Endothelial cell of umbilical vein (primary cell): Measurements from ENCODE around the gene CLRN3. TPM values are rescaled to one million over a fixed set of nuclear protein-coding genes. Genes with fewer than 3 reads are reported as not detected.

ENCODE experiments used
- BruUV-seq: library from RNA; stranded (reverse); fragments of 400-500 nt; replicated peaks from 2 replicates; lab custom pipeline; 2021; lab: Mats Ljungman, UMichigan
- CTCF ChIA-PET: fragments of 300-600, 350-600 bp; sonication (Branson Sonifier 250); formaldehyde crosslinking; loops from one replicate; lab custom pipeline; 2021; ENCODE audit warnings: antibody characterized with exemption, inconsistent platforms; lab: Charles Lee
- POLR2A ChIA-PET: fragments of 300-600, 350-600 bp; sonication (Branson Sonifier 250); formaldehyde crosslinking; loops from one replicate; lab custom pipeline; 2021; ENCODE audit warnings: antibody characterized with exemption, inconsistent platforms; lab: Charles Lee
- DNase-seq: peaks from one replicate; pipeline ENCODE4 v3.0.0-alpha.2; 2011; ENCODE audit warnings: low read depth, low spot score
- FAIRE-seq: peaks from 2 replicates; lab custom pipeline; 2011; peaks lifted over from hg19 to GRCh38; lab: Jason Lieb, UNC
- H2AFZ ChIP-seq: 2 replicates; pipeline ENCODE4 v1.6.0; 2012; ENCODE audit warnings: low read depth, low read length, control low read depth, inconsistent platforms
- H3K27ac ChIP-seq: 2 replicates; pipeline ENCODE4 v1.5.1; 2011; ENCODE audit warnings: low read depth, mild to moderate bottlenecking, control low read depth, low read length, moderate library complexity; ENCODE audit not compliant: insufficient read depth
- H3K27me3 ChIP-seq, 2 experiments: 2 replicates each; pipeline versions ENCODE4 v1.6.0 to v1.6.1; 2011; ENCODE audit warnings: low read length in 2 of 2, mixed read lengths in 1 of 2; ENCODE audit not compliant: control insufficient read depth in 2 of 2, insufficient read depth in 2 of 2
- H3K36me3 ChIP-seq, 2 experiments: 2 replicates in 1 of 2; 3 replicates in 1 of 2; pipeline ENCODE4 v1.5.1; 2011; ENCODE audit warnings: low read length in 2 of 2, mild to moderate bottlenecking in 1 of 2, moderate library complexity in 1 of 2; ENCODE audit not compliant: control insufficient read depth in 2 of 2, insufficient read depth in 2 of 2; ENCODE audit errors: extremely low read depth in 1 of 2
- H3K4me1 ChIP-seq: 3 replicates; pipeline ENCODE4 v1.5.1; 2011; ENCODE audit warnings: mild to moderate bottlenecking, low read length; ENCODE audit not compliant: control insufficient read depth, insufficient read depth; ENCODE audit errors: extremely low read depth
- H3K4me2 ChIP-seq: 2 replicates; pipeline ENCODE4 v1.6.1; 2011; ENCODE audit warnings: low read length, control low read depth, mixed read lengths; ENCODE audit not compliant: insufficient read depth
- H3K4me3 ChIP-seq, 3 experiments: fragments of 200-600 bp in 1 of 3; sonication (generic), shearing (Covaris generic) in 1 of 3; replicated peaks in 1 of 3; 2 replicates each; pipeline ENCODE4 v1.5.1; 2011 to 2016; ENCODE audit warnings: control low read depth in 3 of 3, low read length in 3 of 3, mild to moderate bottlenecking in 2 of 3, inconsistent platforms in 1 of 3, low read depth in 1 of 3, moderate library complexity in 1 of 3; ENCODE audit not compliant: insufficient read depth in 1 of 3
- H3K79me2 ChIP-seq: 2 replicates; pipeline ENCODE4 v1.6.0; 2012; ENCODE audit warnings: low read length, inconsistent platforms; ENCODE audit not compliant: control insufficient read depth, insufficient read depth
- H3K9ac ChIP-seq: replicated peaks from 2 replicates; pipeline ENCODE3; 2011; ENCODE audit warnings: low read length, control low read depth; ENCODE audit not compliant: insufficient read depth; ENCODE audit errors: extremely low read depth
- H3K9me1 ChIP-seq: replicated peaks from 3 replicates; pipeline ENCODE4 v1.6.0; 2011; ENCODE audit warnings: mild to moderate bottlenecking, low read length; ENCODE audit not compliant: control insufficient read depth, insufficient read depth; ENCODE audit errors: extremely low read depth
- H3K9me3 ChIP-seq: replicated peaks from 2 replicates; pipeline ENCODE4 v1.5.1; 2012; ENCODE audit warnings: low read length, inconsistent platforms; ENCODE audit not compliant: control insufficient read depth, insufficient read depth
- H4K20me1 ChIP-seq: replicated peaks from 2 replicates; pipeline ENCODE3; 2011; ENCODE audit warnings: mild to moderate bottlenecking, low read length; ENCODE audit not compliant: control insufficient read depth, insufficient read depth; ENCODE audit errors: extremely low read depth
- EZH2 ChIP-seq: IDR thresholded peaks from 2 replicates; pipeline ENCODE4 v1.6.1; 2012; ENCODE audit warnings: borderline replicate concordance, low read depth, mild to moderate bottlenecking, moderate library complexity, low read length, inconsistent platforms; ENCODE audit not compliant: severe bottlenecking
- FOS ChIP-seq: IDR thresholded peaks from 2 replicates; pipeline ENCODE4 v1.6.1; 2011; ENCODE audit warnings: mild to moderate bottlenecking, low read length, moderate library complexity, borderline replicate concordance; ENCODE audit not compliant: insufficient read depth
- GATA2 ChIP-seq: IDR thresholded peaks from 2 replicates; pipeline ENCODE4 v1.7.0; 2011; ENCODE audit warnings: low read depth, mild to moderate bottlenecking, moderate library complexity, mixed read lengths, low read length; ENCODE audit not compliant: insufficient read length, insufficient read depth
- JUN ChIP-seq: IDR thresholded peaks from 2 replicates; pipeline ENCODE4 v1.6.1; 2011; ENCODE audit warnings: borderline replicate concordance, low read depth; ENCODE audit not compliant: insufficient read length, insufficient read depth
- MYC ChIP-seq: IDR thresholded peaks from one replicate; pipeline ENCODE4 v1.6.1; 2011; ENCODE audit warnings: mild to moderate bottlenecking, low read depth, low read length
- POLR2A ChIP-seq: IDR thresholded peaks from 2 replicates; pipeline ENCODE4 v1.6.1; 2012; ENCODE audit warnings: low read depth, mild to moderate bottlenecking, control low read depth, low read length
- POLR2AphosphoS5 ChIP-seq: IDR thresholded peaks from 2 replicates; pipeline ENCODE4 v1.6.1; 2012; ENCODE audit warnings: low read depth, mild to moderate bottlenecking, control low read depth, low read length, moderate library complexity; ENCODE audit not compliant: insufficient read depth
- dilution Hi-C: fragments of 300-500 bp; cut with MboI; formaldehyde crosslinking; loops from one replicate; pipeline ENCODE4 v1.15.0; 2019; ENCODE audit warnings: low sequenced_read_pairs; ENCODE audit not compliant: extremely low pct_ligation_motif_present
- intact Hi-C: fragments of 100-400 bp; cut with micrococcal nuclease; formaldehyde crosslinking; loops from one replicate; pipeline ENCODE4 v1.10.0; 2022
- polyA plus RNA-seq, 4 experiments: library from polyadenylated mRNA; depleted of rRNA in 3 of 4; stranded (reverse) in 3 of 4; unstranded in 1 of 4; fragments of >200 nt; gene quantifications; 2 replicates each; pipeline versions ENCODE4 v1.2.1 to v1.2.3, GENCODE V29; 2011 to 2012; ENCODE audit warnings: missing spikeins in 1 of 4
- total RNA-seq: library from RNA; stranded (reverse); gene quantifications from 2 replicates; pipeline ENCODE4 v1.2.3, GENCODE V29; 2021
- TF ChIP-seq, protein P1 (sequence below), 2 donors: IDR thresholded peaks; 1 replicate in 1 of 2; 2 replicates in 1 of 2; pipeline ENCODE4 v1.5.1; 2011; ENCODE audit warnings: low read length in 2 of 2, mild to moderate bottlenecking in 2 of 2, moderate library complexity in 2 of 2, control low read depth in 1 of 2, inconsistent platforms in 1 of 2, low read depth in 1 of 2; ENCODE audit not compliant: insufficient read depth in 1 of 2; ENCODE audit errors: extremely low read depth in 1 of 2
- TF ChIP-seq, protein P2 (sequence below): IDR thresholded peaks from 2 replicates; pipeline ENCODE4 v1.6.1; 2011; ENCODE audit not compliant: insufficient read depth, insufficient read length

CLRN3 gene
- total and polyA plus RNA-seq, 2 donors (not counting 3 experiments of a cell fraction or from before 2014, with no cell fraction given), result 0.07 TPM; not detected in 1

DNA sequence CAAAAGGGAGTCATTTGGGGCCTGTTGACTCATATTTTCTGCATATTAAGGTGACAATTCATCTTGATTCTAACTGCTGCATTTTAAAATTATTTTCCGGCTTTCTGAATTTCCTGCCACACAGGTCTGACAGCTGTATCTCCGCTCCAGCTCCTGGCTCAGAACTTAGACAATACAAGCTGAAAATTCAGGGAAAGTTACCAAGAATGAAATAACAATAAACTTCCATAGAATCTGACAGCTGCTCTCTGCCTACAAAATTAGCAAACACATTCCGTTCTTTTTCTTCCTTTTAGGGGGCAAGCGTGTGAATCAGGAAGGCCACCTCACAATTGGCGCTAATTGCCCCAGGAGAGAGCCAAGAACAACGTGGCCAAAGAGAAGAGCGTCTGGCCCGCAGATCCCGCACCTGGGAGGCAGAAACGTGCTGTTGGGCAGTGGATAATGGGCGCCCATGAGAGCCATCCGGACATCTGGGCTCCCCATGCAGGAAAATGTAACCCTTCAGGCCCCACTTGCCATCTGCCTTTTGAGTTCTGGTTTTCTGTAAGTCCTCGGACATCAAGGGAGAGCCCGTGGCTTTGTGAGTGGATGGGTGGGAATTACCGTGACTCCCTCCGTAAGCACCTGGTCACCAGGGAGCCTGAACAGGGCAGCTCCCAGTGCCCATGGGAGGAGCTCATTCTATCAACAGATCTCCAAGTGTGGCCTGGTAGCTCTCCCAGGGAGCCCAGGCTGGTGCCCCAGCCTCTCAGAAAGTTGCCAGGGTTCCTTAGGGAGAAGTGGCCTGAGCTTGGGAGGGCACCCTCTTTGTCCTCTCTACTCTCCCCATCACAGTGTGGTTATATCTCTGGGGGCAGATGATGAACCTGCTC lies 5.0 kb downstream of the CLRN3 start:
- H3K27me3 ChIP-seq, result peaks cover 0 to 4% of the 10 kb centered on the region in 2 experiments
- no peaks in the 10 kb centered on the region for H3K9me1 ChIP-seq
- ChIA-PET CTCF (interaction anchor here (0.7 to 1.6 kb wide), 5 partner anchors 10 to 182 kb away, joined by 3 to 8 read pairs (median 3); partner anchors contain the start of gene PTPRE), POLR2A (interaction anchor here (0.8 kb wide), 1 partner anchor 17 kb away, joined by 5 read pairs; no protein-coding TSS in a partner anchor)
- dilution Hi-C loops, result no loop called here
- H3K27ac ChIP-seq, result peak overlapping the region; percentile 32
- peak overlapping the region; percentile 33 for H3K4me2 ChIP-seq
- FAIRE-seq (peak; percentile 83), DNase-seq (peak; percentile 85)
- peaks cover 15% of the 10 kb centered on the region for H3K4me1 ChIP-seq
- H3K9ac ChIP-seq, result no peak overlapping the region
- H3K79me2 ChIP-seq, result no peaks in the 10 kb centered on the region
- peak overlapping the region; percentile 60 for H2AFZ ChIP-seq
- H3K4me3 ChIP-seq, result no peak overlapping the region
- no peaks in the 10 kb centered on the region for H3K9me3 ChIP-seq
- BruUV-seq, result no TSS peak
- no peaks in the 10 kb centered on the region for H4K20me1 ChIP-seq
- no peaks in the 10 kb centered on the region for H3K36me3 ChIP-seq
- TF ChIP-seq JUN, result no peak
- TF ChIP-seq MYC, result no peak
- TF ChIP-seq, protein P1, sequence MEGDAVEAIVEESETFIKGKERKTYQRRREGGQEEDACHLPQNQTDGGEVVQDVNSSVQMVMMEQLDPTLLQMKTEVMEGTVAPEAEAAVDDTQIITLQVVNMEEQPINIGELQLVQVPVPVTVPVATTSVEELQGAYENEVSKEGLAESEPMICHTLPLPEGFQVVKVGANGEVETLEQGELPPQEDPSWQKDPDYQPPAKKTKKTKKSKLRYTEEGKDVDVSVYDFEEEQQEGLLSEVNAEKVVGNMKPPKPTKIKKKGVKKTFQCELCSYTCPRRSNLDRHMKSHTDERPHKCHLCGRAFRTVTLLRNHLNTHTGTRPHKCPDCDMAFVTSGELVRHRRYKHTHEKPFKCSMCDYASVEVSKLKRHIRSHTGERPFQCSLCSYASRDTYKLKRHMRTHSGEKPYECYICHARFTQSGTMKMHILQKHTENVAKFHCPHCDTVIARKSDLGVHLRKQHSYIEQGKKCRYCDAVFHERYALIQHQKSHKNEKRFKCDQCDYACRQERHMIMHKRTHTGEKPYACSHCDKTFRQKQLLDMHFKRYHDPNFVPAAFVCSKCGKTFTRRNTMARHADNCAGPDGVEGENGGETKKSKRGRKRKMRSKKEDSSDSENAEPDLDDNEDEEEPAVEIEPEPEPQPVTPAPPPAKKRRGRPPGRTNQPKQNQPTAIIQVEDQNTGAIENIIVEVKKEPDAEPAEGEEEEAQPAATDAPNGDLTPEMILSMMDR (IDR thresholded peaks at IDR 0.05; ENCODE audit: extremely low read depth in 1 of 2, insufficient read depth in 1 of 2, low read depth in 1 of 2, low read length in 2 of 2), result no peak
- TF ChIP-seq, protein P2, sequence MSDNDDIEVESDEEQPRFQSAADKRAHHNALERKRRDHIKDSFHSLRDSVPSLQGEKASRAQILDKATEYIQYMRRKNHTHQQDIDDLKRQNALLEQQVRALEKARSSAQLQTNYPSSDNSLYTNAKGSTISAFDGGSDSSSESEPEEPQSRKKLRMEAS, result no peak
- no peak for TF ChIP-seq POLR2A
- no peak for TF ChIP-seq POLR2AphosphoS5
- no peak for TF ChIP-seq FOS
- no peak for TF ChIP-seq GATA2
- no peak for TF ChIP-seq EZH2
- intact Hi-C loops, result no loop called here
